Central memory CD4-positive, alpha-beta T cell (primary cell): ENCODE data around the gene MIAT.
"Not testable (repeated sequence)": the region's sequence is repeated elsewhere in the genome, so short reads cannot be mapped to it uniquely, and the experiment has no call there.

Experiments
- DNase-seq: peaks from one replicate; pipeline ENCODE4 v3.0.0; 2022
- total RNA-seq, 3 experiments: gene quantifications; one replicate each; lab custom pipeline; 2026; lab: John Stamatoyannopoulos, UW

MIAT gene
- total RNA-seq = 15.2 to 623 (median 454) reads per million in 3 experiments

- DNase-seq = peak; percentile 63
Observed at GRCh38 chr22:26656891-26657851, at the start of gene MIAT. Gene MIAT, plus strand, starts transcription at chr22:26657588.

- DNase-seq = no peak
Observed at GRCh38 chr22:26608129-26608528, 49.3 kb upstream of the MIAT start.

- DNase-seq = no peak
Observed at GRCh38 chr22:26609287-26609686, 48.1 kb upstream of the MIAT start.

- no peak for DNase-seq
Observed at GRCh38 chr22:26610072-26610958, 47.1 kb upstream of the MIAT start.

- DNase-seq = no peak
Observed at GRCh38 chr22:26610996-26611395, 46.4 kb upstream of the MIAT start.

GRCh38 chr22:26612652-26613051 is 44.7 kb upstream of the MIAT start:
- DNase-seq = no peak

- not testable (repeated sequence) for DNase-seq
Observed at GRCh38 chr22:26613753-26614152, 43.6 kb upstream of the MIAT start.

- DNase-seq = no peak
Observed at GRCh38 chr22:26614322-26614721, 43.1 kb upstream of the MIAT start.

GRCh38 chr22:26615149-26615548 is 42.2 kb upstream of the MIAT start:
- DNase-seq = no peak

GRCh38 chr22:26615830-26616435 is 41.5 kb upstream of the MIAT start:
- DNase-seq = no peak

GRCh38 chr22:26616650-26617049 is 40.7 kb upstream of the MIAT start:
- no peak for DNase-seq

GRCh38 chr22:26617271-26618199 is 39.9 kb upstream of the MIAT start, which contains the start of gene CRYBB1:
Gene CRYBB1, minus strand, starts transcription at chr22:26618027. Its CDS starts 1,708 bp downstream, at chr22:26616319.
- no peak for DNase-seq

- no peak for DNase-seq
Observed at GRCh38 chr22:26618455-26618854, 38.9 kb upstream of the MIAT start.

- DNase-seq = no peak
Observed at GRCh38 chr22:26619510-26619909, 37.9 kb upstream of the MIAT start.

GRCh38 chr22:26620197-26620596 is 37.2 kb upstream of the MIAT start:
- no peak for DNase-seq

- no peak for DNase-seq
Observed at GRCh38 chr22:26621663-26622062, 35.7 kb upstream of the MIAT start, which contains the start of gene CRYBA4. Gene CRYBA4, plus strand, starts transcription at chr22:26621963. Its CDS starts 634 bp downstream, at chr22:26622597.

GRCh38 chr22:26623984-26624383 is 33.4 kb upstream of the MIAT start:
- no peak for DNase-seq

- no peak for DNase-seq
Observed at GRCh38 chr22:26624803-26625202, 32.6 kb upstream of the MIAT start.

GRCh38 chr22:26629988-26630761 is 27.2 kb upstream of the MIAT start:
- no peak for DNase-seq

GRCh38 chr22:26631282-26631681 is 26.1 kb upstream of the MIAT start:
- no peak for DNase-seq
